Fibroblast of the aortic adventitia (primary cell): ENCODE data around the gene CUBN. TPM values are rescaled to one million over a fixed set of nuclear protein-coding genes. Genes with fewer than 3 reads are reported as not detected.
"Not testable (repeated sequence)": the region's sequence is repeated elsewhere in the genome, so short reads cannot be mapped to it uniquely, and the experiment has no call there.

Source experiments
- DNase-seq: peaks from one replicate; pipeline ENCODE4 v3.0.0-alpha.2; 2010; ENCODE audit warnings: low read depth
- H3K4me3 ChIP-seq: 2 replicates; pipeline ENCODE4 v1.5.1; 2011; ENCODE audit warnings: low read depth, mild to moderate bottlenecking, control low read depth, low read length, moderate library complexity
- total RNA-seq: library from RNA; depleted of rRNA; stranded (reverse); fragments of >200 nt; gene quantifications from 2 replicates; pipeline ENCODE4 v1.2.3, GENCODE V29; 2012; ENCODE audit warnings: low replicate concordance
- TF ChIP-seq, protein P1 (sequence below): IDR thresholded peaks from 2 replicates; pipeline ENCODE4 v1.5.1; 2011; ENCODE audit warnings: mild to moderate bottlenecking, low read length, control low read depth, inconsistent platforms; ENCODE audit not compliant: insufficient read depth

The CUBN gene
- total RNA-seq, 1 donor, result 4.2 TPM

DNA sequence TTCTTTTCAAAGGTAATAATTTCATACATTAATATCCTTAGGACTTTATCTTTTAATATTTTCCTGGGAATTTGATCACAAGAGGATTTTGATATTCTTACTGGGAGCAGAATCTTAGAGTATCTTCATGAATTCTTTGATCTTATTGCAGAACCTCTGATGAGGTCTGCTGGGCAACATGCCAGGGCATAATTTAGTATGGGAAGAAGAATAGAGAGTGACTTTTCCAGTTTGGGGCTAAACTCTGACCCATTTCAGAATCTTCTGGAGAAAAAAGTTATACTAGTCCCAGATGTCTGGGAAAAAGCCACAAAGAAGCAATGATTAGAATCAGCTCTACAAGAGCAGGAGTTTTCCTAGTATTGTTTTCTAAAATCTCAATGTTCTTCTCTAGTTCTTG, 284.4 kb downstream of the CUBN start:
- TF ChIP-seq, protein P1, sequence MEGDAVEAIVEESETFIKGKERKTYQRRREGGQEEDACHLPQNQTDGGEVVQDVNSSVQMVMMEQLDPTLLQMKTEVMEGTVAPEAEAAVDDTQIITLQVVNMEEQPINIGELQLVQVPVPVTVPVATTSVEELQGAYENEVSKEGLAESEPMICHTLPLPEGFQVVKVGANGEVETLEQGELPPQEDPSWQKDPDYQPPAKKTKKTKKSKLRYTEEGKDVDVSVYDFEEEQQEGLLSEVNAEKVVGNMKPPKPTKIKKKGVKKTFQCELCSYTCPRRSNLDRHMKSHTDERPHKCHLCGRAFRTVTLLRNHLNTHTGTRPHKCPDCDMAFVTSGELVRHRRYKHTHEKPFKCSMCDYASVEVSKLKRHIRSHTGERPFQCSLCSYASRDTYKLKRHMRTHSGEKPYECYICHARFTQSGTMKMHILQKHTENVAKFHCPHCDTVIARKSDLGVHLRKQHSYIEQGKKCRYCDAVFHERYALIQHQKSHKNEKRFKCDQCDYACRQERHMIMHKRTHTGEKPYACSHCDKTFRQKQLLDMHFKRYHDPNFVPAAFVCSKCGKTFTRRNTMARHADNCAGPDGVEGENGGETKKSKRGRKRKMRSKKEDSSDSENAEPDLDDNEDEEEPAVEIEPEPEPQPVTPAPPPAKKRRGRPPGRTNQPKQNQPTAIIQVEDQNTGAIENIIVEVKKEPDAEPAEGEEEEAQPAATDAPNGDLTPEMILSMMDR, result no peak
- H3K4me3 ChIP-seq, result no peak overlapping the region
- DNase-seq, result peak; percentile 51

DNA sequence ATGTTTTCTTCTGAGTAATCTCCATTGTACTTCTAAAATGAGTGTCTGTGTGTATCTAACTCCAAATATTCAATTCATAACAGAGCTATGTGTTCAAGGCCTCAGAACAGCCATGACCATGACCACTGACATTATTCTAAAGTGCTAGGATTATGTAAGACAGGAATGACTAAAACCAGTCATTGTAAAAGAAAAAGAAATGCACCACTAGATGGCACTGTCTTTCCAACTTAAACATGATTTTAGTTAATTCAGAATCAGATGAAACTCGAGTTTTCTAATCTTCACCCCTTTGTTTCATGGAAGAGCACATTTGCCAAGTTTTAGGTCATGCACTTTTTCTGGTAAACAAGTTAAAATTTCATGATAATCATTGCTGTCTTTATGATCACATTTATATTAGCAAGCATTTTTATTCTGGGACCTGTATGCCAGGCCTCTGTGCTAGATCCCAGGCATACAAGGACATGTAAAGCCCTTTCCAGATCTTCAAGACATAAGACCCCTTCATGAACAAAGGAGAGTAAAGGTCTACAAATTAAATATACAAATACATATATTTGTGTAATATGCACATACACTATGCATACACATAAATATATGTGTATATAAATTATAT, 286.2 kb downstream of the CUBN start:
- H3K4me3 ChIP-seq, result no peak overlapping the region
- peak; percentile 93 for DNase-seq
- TF ChIP-seq, protein P1, result peak; percentile 39

DNA sequence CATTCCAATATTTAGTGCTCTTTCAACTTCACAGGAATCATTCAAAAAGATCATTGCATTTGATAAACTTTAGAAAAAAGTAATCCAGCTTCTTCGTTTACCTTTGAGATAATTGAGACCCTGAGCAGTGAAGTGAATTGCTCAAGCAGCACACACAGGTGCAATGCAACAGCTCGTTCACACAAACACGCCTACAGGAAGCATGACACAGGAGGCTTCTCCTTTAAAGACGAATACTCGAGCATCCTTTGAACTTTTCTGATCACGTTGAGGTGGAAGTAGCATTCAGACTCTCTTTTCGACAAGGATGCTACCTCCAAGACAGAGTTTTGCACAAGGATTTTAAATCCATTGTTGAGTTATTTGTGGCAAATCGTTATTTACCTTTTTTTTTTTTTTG, 294.4 kb downstream of the CUBN start:
- no peak overlapping the region for H3K4me3 ChIP-seq
- TF ChIP-seq, protein P1, result no peak
- DNase-seq, result no peak

DNA sequence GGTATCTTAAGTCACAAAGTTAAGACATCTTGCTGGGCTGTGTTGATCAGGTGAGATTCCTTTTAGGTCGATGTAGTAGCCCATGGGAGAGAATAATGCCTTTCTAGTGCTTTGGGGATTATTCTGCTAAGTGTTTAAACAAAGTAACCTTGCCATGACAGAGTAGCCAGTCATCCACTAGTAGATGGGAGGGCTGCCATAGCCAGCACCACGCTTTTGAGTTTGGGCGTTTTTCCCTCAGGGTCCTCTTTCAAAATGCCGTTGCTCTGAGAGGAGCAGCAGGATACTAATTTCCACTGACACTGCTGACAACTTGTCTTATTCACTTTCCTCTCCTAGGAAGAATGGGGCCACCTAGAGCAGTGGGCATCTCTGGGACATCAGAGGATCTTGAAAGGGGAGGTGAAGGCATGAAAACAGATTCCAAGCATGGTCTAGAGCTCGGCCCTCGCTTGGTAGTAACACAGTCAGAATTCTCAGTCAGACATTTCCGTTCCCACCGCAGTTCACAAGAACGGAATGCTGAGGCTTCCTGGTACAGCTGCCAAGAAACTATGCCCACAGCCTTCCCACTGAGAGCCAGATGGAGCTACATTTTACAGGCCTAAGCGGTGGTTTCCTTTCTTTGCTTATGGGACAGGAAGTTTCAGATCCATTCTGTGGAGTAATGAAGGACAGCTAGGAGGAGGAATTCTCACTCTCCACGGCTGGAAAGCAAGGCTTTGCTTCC, 297.1 kb downstream of the CUBN start:
- TF ChIP-seq, protein P1, result no peak
- peak; percentile 88 for DNase-seq
- H3K4me3 ChIP-seq, result no peak overlapping the region

DNA sequence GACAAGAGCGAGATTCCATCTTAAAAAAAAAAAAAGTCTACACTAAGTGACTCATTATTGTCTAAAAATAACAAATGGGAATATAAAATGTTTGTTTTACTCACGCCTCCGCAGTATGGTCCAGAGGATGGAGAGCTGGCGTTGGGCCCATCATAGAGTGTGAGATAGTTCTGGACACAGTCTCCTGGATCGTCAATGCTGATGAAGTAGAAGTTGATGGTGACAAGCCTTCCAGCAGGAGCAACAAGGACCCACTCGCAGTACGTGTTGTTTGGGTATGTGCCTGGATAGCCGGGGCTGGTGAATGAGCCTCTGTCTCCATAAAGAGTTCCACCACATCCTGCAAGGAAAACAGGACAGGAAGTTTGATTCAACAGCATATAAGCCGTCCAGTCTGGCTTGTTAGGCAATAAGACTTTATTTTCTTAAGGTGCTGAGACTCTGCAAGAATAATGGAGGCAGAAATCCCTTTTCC, 300.9 kb downstream of the CUBN start:
- TF ChIP-seq, protein P1, result no peak
- DNase-seq, result peak; percentile 74
- H3K4me3 ChIP-seq, result no peak overlapping the region

DNA sequence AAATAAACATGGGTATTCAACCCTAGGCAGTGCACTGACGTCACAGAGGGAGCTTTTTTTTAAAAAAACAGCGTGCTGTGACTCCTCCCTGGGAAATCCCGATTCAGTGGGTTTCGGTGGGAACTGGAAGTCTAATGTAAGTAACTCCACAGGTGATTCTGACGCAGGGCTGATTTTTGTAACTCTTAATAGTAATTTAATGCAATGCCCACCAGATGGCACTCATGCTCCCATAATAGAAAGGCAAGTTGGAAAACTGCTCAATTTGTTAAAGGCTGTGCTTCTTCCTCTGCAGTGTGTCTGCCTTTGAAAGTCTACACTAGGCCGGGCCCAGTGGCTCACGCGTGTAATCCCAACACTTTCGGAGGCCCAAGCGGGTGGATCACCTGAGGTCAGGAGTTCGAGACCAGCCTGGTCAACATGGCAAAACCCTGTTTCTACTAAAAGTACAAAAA, 301.5 kb downstream of the CUBN start:
- DNase-seq, result peak; percentile 91
- TF ChIP-seq, protein P1, result peak; percentile 53
- peak overlapping the region; percentile 25 for H3K4me3 ChIP-seq

DNA sequence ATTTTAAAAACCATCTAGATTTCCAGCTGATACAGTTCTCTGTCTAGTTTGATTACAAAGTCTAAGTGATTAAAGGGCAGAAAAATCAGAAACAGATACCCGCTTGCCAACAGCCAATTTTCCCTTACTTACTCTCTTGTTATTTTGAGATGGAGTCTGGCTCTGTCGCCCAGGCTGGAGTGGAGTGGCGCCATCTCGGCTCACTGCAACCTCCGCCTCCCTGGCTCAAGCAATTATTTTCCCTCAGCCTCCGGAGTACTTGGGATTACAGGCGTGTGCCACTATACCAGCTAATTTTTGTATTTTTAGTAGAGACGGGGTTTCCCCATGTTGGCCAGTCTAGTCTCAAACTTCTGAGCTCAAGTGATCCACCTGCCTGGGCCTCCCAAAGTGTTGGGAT, 302.1 kb downstream of the CUBN start:
- H3K4me3 ChIP-seq, DNase-seq: not testable (repeated sequence)
